Measurements from ENCODE around the gene CYP3A5. TPM values are rescaled to one million over a fixed set of nuclear protein-coding genes. Genes with fewer than 3 reads are reported as not detected.

The CYP3A5 gene
- total and polyA plus RNA-seq, 2 of the 8 experiments (the other 6 are each of a cell fraction or from before 2014, with no cell fraction given) = 0.06 TPM; not detected in 1

DNA sequence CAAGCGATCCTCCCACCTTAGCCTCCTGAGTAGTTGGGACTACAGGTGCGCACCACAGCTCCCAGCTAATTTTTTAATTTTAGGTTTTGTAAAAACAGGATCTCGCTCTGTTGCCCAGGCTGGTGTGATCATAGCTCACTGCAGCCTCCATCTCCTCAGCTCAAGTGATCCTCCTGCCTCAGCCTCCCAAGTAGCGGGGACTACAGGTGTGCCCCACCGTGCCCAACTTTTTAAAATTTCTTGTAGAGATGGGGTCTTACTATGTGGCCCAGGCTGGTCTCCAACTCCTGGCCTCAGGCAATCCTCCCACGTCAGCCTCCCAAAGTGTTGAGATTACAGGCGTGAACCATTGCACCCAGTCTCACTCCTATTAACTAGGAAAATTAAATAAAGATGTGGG, 74.3 kb downstream of the CYP3A5 start (continued):
- TF ChIP-seq, protein P1, sequence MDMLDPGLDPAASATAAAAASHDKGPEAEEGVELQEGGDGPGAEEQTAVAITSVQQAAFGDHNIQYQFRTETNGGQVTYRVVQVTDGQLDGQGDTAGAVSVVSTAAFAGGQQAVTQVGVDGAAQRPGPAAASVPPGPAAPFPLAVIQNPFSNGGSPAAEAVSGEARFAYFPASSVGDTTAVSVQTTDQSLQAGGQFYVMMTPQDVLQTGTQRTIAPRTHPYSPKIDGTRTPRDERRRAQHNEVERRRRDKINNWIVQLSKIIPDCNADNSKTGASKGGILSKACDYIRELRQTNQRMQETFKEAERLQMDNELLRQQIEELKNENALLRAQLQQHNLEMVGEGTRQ (IDR thresholded peaks at IDR 0.05; ENCODE audit: low read length) = no peak
- TF ChIP-seq SP1 (IDR thresholded peaks at IDR 0.05; ENCODE audit: low read depth, low read length) (no peak), TAF7 (optimal IDR thresholded peaks at IDR 0.05; ENCODE audit: borderline replicate concordance, low read depth, low read length) (no peak)

All from H1 (cell line).